GM23248 (cell line): ENCODE measurements around the gene DIAPH3.

Source experiments
- EZH2 ChIP-seq: fragments of 200-600 bp; sonication (generic); IDR thresholded peaks from 2 replicates; pipeline ENCODE4 v1.6.1; 2018; ENCODE audit warnings: antibody characterized with exemption, mild to moderate bottlenecking; ENCODE audit not compliant: insufficient read depth, poor library complexity, severe bottlenecking
- EZH2phosphoT487 ChIP-seq: fragments of 200-600 bp; sonication (generic); IDR thresholded peaks from 2 replicates; pipeline ENCODE4 v1.6.1; 2018; ENCODE audit warnings: antibody characterized with exemption, moderate library complexity, mild to moderate bottlenecking, low read depth; ENCODE audit not compliant: insufficient read depth

- TF ChIP-seq EZH2phosphoT487 (no peak), EZH2 (no peak)
These were observed 28.4 kb downstream of the DIAPH3 start for GRCh38 chr13:60135344-60135743.
